ENCODE data around the gene ERI3. TPM values are rescaled to one million over a fixed set of nuclear protein-coding genes. Genes with fewer than 3 reads are reported as not detected.

ERI3 gene
- total and polyA plus RNA-seq, 10 of the 15 experiments (the other 5 are each of a cell fraction or from before 2014, with no cell fraction given): 20.6 to 90.4 (median 41.2) TPM

GRCh38 chr1:44388551-44388950, 33.5 kb upstream of the ERI3 start (continued):
- TF ChIP-seq NFIC (IDR thresholded peaks at IDR 0.05; ENCODE audit: low read depth, low read length): no peak
- TF ChIP-seq CHD4 (IDR thresholded peaks at IDR 0.05): no peak
- TF ChIP-seq MEF2A (IDR thresholded peaks at IDR 0.05; ENCODE audit: insufficient read depth, low read depth, low read length): no peak
- TF ChIP-seq KDM1A (IDR thresholded peaks at IDR 0.05; ENCODE audit: borderline replicate concordance): no peak

- ATAC-seq (no peak; the same call in 2 of the 3 replicates), DNase-seq (ENCODE audit: low read depth, low spot score) (no peak), FAIRE-seq (no peak)
- WGBS (ENCODE audit: insufficient coverage, insufficient replicate concordance, low lambda C conversion rate, missing lambda C conversion rate): 3% methylated on average over 3 of the region's 3 CpGs
- POLR2A ChIA-PET: no interaction called here
- intact Hi-C loops (cut with micrococcal nuclease; ENCODE audit: unreplicated experiment): no loop called here
- no TSS peak for BruUV-seq (replicated peaks)
- no peaks in the 10 kb centered on the region for H3K4me1 ChIP-seq (ENCODE audit: control insufficient read depth, insufficient read depth, low read length)
- H3K27me3 ChIP-seq (replicated peaks in 1 of 2; ENCODE audit: control insufficient read depth in 2 of 2, insufficient read depth in 2 of 2, low read length in 1 of 2): no peaks in the 10 kb centered on the region; a peak in 1 of 4 replicates
- RAD21 ChIA-PET (ENCODE audit: unreplicated experiment): no interaction called here
- 0 out of 2 replicates have a peak, but pooled peaks have one; percentile 7 for TF ChIP-seq RUNX3 (IDR thresholded peaks at IDR 0.05; ENCODE audit: low read length)
- no peak for TF ChIP-seq ETV6 (conservative IDR thresholded peaks at IDR 0.05 in 1 of 2, IDR thresholded peaks at IDR 0.05 in 1 of 2; ENCODE audit: borderline replicate concordance in 1 of 2, low read depth in 1 of 2)
- TF ChIP-seq EP300 (IDR thresholded peaks at IDR 0.05; ENCODE audit: borderline replicate concordance in 1 of 2, control insufficient read depth in 1 of 2, low read depth in 2 of 2, low read length in 2 of 2): no peak
- no peak for TF ChIP-seq SMC3 (IDR thresholded peaks at IDR 0.05; ENCODE audit: borderline replicate concordance, low read length)
- TF ChIP-seq IKZF1 (conservative IDR thresholded peaks at IDR 0.05): no peak
- no peak for TF ChIP-seq BHLHE40 (IDR thresholded peaks at IDR 0.05; ENCODE audit: borderline replicate concordance in 1 of 2, low read depth in 2 of 2, low read length in 1 of 2)
- no peak overlapping the region for H3K4me2 ChIP-seq (ENCODE audit: control insufficient read depth, insufficient read depth)
- in situ Hi-C loops (cut with MboI): no loop called here
- H3K36me3 ChIP-seq (ENCODE audit: control insufficient read depth in 2 of 2, insufficient read depth in 2 of 2, low read length in 1 of 2): no peaks in the 10 kb centered on the region
- SMC1A ChIA-PET (ENCODE audit: uncharacterized antibody, unreplicated experiment): interaction anchor here (2.1 to 4.2 kb wide), 2 partner anchors 10 to 272 kb away, joined by 10 to 14 read pairs; no protein-coding TSS in a partner anchor
- H3K27ac ChIP-seq (ENCODE audit: control insufficient read depth, insufficient read depth): no peak overlapping the region
- CTCF ChIA-PET: interaction anchor here (0.8 to 1.4 kb wide), 4 partner anchors 115 to 272 kb away, joined by 3 to 4 read pairs (median 3); no protein-coding TSS in a partner anchor
- no peaks in the 10 kb centered on the region for H3K79me2 ChIP-seq (ENCODE audit: control insufficient read depth, insufficient read depth, low read length)
- H2AFZ ChIP-seq (ENCODE audit: control insufficient read depth, low read depth, low read length): no peak overlapping the region
- no peaks in the 10 kb centered on the region for H3K9me3 ChIP-seq (replicated peaks; ENCODE audit: control insufficient read depth, insufficient read depth, low read length)
- H4K20me1 ChIP-seq (ENCODE audit: control insufficient read depth, insufficient read depth): no peaks in the 10 kb centered on the region
- H3K4me3 ChIP-seq: no peak overlapping the region
- H3K9ac ChIP-seq (ENCODE audit: control insufficient read depth, insufficient read depth, low read length): no peak overlapping the region
These were observed 25.7 kb upstream of the ERI3 start for GRCh38 chr1:44380666-44381177.

All from GM12878 (cell line).